ENCODE measurements around the gene ATP8B1.

DNA sequence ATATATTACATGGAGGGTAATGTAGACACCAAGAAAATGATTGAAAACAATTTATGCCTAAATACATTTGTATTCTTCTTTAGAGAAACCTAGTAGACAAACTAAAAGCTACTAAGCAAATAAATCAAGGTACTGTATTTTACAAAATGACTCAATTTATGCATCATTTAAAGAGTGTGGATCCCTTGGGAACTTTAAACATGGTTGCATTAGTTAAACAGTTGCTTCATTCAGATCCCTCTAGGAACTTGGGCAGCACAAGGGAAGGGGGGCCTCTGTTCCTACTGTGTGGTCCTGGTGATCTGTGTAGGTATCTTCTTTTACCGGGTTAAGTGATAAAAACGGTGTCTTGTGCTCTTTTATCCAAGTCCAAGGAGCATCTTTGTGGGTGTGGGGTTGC is 31.5 kb upstream of the ATP8B1 start:
- TF ChIP-seq POLR2A (IDR thresholded peaks at IDR 0.05; ENCODE audit: low read depth, low read length) (no peak), POLR2AphosphoS5 (IDR thresholded peaks at IDR 0.05; ENCODE audit: insufficient read depth, low read depth, low read length) (no peak), EZH2 (IDR thresholded peaks at IDR 0.05; ENCODE audit: borderline replicate concordance, low read depth, low read length, severe bottlenecking) (no peak)
- TF ChIP-seq, protein P1, sequence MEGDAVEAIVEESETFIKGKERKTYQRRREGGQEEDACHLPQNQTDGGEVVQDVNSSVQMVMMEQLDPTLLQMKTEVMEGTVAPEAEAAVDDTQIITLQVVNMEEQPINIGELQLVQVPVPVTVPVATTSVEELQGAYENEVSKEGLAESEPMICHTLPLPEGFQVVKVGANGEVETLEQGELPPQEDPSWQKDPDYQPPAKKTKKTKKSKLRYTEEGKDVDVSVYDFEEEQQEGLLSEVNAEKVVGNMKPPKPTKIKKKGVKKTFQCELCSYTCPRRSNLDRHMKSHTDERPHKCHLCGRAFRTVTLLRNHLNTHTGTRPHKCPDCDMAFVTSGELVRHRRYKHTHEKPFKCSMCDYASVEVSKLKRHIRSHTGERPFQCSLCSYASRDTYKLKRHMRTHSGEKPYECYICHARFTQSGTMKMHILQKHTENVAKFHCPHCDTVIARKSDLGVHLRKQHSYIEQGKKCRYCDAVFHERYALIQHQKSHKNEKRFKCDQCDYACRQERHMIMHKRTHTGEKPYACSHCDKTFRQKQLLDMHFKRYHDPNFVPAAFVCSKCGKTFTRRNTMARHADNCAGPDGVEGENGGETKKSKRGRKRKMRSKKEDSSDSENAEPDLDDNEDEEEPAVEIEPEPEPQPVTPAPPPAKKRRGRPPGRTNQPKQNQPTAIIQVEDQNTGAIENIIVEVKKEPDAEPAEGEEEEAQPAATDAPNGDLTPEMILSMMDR (IDR thresholded peaks at IDR 0.05; ENCODE audit: extremely low read depth in 1 of 2, insufficient read depth in 1 of 2, low read depth in 1 of 2, low read length in 2 of 2), result no peak

Measured in endothelial cell of umbilical vein (primary cell).